GM12891 (cell line): Measurements from ENCODE around the gene WNK1.

Source experiments
- DNase-seq: peaks from one replicate; pipeline ENCODE4 v3.0.0; 2011; ENCODE audit warnings: low spot score; ENCODE audit not compliant: insufficient read length
- FAIRE-seq: peaks from 2 replicates; lab custom pipeline; 2011; peaks lifted over from hg19 to GRCh38; lab: Jason Lieb, UNC
- PAX5 ChIP-seq: IDR thresholded peaks from 2 replicates; pipeline ENCODE4 v1.6.1; 2011; ENCODE audit warnings: low read length, moderate library complexity, mild to moderate bottlenecking; ENCODE audit not compliant: insufficient read depth, severe bottlenecking
- POLR2A ChIP-seq: IDR thresholded peaks from 2 replicates; pipeline ENCODE4 v1.6.1; 2011; ENCODE audit warnings: low read depth, low read length, control low read depth
- POLR2AphosphoS5 ChIP-seq: IDR thresholded peaks from 2 replicates; pipeline ENCODE4 v1.6.1; 2011; ENCODE audit warnings: low read depth, low read length, control low read depth
- POU2F2 ChIP-seq: IDR thresholded peaks from 2 replicates; pipeline ENCODE4 v1.6.1; 2011; ENCODE audit warnings: low read depth, mild to moderate bottlenecking, control low read depth, low read length, moderate library complexity
- SPI1 ChIP-seq: IDR thresholded peaks from 2 replicates; pipeline ENCODE4 v1.6.1; 2011; ENCODE audit warnings: low read depth, low read length, control low read depth
- TAF1 ChIP-seq: IDR thresholded peaks from 2 replicates; pipeline ENCODE4 v1.6.1; 2011; ENCODE audit warnings: low read depth, low read length, control low read depth

Gene WNK1

DNA sequence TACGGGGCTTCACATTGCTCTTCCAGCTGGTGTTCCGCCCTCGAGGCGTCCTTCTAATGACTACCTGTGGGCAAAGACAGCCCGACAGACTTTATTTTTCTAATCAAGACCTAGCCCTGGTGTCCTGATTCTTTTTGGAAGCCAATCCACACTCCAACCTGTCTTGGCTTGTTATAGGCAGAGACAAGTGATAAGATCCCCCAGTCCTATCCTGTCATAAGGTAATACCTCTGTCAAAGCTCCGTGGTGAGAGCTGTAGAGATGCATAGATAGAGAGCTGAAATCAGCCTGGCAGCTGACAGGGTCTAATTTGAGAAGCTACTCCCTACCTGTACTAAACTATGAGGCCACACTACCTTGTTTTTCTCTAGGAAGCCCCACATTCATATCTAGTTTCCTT, 11.5 kb upstream of the WNK1 start:
- FAIRE-seq (peak; percentile 48), DNase-seq (no peak)
- no peak for TF ChIP-seq SPI1

DNA sequence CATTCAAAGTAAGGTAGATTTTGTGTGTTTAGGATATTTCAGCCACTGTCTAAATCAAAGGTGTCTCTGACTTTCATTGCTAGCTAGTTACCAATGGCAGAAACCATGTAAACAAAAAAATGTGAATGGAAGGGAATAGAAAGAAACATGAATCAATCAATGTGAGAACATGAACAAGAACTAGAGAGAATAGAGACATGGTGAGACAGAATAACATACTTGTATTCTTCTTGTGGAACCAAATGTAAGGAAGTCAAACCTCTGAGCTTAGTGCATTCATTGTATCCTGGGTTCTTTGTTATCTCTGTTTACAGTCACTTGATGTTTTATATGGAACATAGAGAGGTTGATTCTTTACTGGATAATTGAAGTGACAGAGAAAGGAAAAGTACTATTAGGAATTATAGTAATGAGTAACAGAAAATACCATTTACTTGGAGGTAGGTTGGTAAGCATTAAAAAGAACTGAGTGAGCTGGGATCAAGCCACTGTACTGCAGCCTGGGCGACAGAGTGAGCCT, 2.6 kb upstream of the WNK1 start:
- peak; percentile 73 for FAIRE-seq
- no peak for DNase-seq
- TF ChIP-seq POU2F2 (no peak), PAX5 (no peak), POLR2A (no peak), TAF1 (no peak), POLR2AphosphoS5 (no peak), SPI1 (no peak)

DNA sequence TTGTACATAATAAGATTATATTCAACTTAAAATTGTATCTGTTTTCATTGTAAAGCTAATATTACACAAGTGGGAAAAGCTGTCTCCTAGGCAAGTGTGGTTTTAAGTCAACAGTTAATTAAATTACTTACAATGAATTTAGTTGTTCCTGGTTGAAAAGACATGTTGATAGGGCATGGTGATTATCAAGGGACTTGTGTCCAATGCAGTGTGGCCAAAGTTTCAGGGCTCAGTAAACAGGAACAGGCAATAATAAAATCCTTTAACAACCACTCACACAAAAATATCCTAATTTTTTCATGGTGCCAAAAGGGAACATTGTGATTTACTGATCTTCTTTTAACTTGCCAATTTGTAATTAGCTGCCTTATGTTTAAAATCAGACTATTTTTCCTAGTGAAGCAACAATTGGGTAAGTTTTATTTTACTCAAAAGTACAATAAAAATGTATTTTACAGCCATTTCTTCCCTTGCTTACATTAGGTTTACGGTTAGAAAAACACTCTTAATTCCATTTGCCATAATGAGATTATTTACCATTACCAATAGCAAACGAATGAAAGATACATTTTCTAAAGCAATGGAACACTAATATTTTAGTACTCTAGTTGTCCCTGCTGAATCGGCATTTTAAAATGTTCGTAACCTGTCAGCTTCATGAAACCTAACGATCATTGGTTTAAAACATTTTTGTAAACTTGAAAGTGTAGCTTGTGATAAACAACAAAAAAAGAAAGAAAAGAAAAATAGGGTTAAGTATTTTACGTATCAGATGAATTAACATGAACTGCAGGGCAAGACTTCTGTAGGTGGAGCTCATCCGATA, 1.8 kb upstream of the WNK1 start:
- TF ChIP-seq TAF1 (no peak), POU2F2 (no peak)
- DNase-seq, result no peak
- FAIRE-seq, result peak; percentile 57

DNA sequence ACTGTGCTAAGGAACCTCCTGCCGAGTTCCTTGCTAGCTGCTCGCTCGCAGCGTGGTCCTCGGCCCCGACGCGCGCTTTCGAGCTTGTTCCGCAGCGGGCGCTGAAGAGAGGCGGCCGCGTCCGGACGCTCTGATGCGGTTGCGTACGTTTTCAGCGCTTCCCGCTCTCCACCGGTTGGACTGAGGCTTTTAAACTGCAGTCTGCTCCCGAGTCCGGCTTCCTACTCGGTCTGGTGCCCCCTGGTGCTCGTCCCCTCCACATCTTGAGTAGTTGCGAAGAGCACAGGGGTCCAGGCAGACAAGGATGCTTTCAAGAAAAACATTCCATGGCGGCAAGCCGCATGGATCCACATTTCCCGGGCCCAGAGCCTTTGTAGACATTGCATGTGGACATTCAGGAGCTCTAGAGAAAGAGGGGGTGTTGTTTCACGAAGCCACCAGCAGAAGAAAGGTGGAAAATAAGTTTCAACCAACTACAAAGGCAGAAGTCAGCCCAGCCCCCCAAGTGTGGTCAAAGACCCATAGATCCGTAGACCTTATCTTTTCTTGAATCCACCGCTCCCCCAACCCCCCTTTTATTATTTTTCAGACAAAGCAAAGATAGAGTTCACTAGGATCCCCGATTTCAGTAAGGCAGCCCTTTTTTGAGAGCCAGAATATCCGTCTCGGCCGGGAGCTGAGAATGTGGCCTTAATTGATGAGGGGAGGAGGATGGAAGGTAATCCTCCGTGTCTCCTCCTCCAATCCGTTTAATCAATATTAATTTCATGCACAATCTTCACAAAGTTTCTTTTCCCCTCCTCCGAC, 984 bp upstream of the WNK1 start:
- peak; percentile 74 for TF ChIP-seq PAX5
- TF ChIP-seq POU2F2, result peak; percentile 67
- TF ChIP-seq POLR2A, result peak; percentile 94
- TF ChIP-seq POLR2AphosphoS5, result peak; percentile 95
- peak; percentile 46 for TF ChIP-seq SPI1
- peak; percentile 81 for TF ChIP-seq TAF1

DNA sequence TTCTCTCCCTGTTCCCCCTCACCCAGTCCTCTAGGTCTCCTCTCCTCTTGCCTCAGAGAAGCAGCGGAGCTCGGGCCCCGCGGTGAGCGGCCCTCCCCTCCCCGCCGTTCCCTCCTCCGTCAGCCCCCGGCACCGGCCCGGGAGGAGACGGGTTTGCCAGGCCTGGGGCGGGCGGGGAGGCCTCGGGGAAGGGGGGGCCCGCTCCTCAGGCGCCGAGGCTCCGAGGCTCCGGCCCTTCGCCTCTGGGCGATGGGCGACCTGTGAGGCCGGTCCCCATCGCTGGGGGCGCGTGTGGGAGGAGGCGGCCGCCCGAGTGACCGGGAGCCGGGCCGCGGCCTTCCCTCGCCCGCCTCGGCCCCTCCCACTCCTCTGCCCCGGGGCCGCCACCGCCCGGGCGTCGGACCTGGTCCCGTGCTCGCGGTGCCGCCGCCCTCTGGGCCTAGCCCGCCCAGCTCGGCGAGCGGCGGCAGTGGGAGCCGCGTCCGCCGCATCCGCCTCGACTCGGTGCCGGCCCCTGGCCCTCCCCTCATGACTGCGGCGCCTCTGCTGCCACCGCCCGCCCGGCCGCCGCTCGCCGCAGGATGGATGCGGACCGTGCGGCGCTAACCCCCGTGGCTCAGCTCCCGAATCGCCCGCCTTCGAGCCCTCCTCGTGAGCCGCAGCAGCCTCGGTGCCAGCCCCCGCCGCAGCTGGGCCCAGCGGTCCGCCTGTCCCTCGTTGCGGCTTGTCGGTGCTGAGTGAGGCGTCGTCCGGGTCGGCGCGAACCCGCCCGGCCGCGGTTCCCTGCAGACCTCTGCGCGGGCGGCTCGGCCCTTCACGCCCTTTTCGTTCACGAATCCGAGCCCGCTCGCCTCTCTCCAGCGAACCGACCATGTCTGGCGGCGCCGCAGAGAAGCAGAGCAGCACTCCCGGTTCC, 574 bp downstream of the WNK1 start:
- peak; percentile 74 for FAIRE-seq
- TF ChIP-seq POLR2AphosphoS5, result peak; percentile 3; the same call in 1 of the 2 replicates
- TF ChIP-seq POLR2A, result no peak; the same call in 1 of the 2 replicates
- TF ChIP-seq TAF1, result no peak
- no peak for TF ChIP-seq SPI1
- no peak for TF ChIP-seq PAX5
- no peak for TF ChIP-seq POU2F2
- no peak for DNase-seq

More for the DNA sequence above, 984 bp upstream of the WNK1 start:
- DNase-seq (peak; percentile 49), FAIRE-seq (peak; percentile 97)

DNA sequence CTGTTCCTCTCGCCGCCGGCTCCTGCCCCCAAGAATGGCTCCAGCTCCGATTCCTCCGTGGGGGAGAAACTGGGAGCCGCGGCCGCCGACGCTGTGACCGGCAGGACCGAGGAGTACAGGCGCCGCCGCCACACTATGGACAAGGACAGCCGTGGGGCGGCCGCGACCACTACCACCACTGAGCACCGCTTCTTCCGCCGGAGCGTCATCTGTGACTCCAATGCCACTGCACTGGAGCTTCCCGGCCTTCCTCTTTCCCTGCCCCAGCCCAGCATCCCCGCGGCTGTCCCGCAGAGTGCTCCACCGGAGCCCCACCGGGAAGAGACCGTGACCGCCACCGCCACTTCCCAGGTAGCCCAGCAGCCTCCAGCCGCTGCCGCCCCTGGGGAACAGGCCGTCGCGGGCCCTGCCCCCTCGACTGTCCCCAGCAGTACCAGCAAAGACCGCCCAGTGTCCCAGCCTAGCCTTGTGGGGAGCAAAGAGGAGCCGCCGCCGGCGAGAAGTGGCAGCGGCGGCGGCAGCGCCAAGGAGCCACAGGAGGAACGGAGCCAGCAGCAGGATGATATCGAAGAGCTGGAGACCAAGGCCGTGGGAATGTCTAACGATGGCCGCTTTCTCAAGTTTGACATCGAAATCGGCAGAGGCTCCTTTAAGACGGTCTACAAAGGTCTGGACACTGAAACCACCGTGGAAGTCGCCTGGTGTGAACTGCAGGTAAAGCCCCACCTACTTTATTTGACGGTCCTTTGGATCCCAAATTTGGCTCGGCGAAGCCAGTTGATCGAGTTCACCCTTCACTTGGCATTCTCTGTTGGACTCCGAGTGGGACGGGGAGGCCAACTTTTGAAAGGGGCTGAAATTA, 1.5 kb downstream of the WNK1 start:
- FAIRE-seq, result peak; percentile 75
- DNase-seq, result no peak
- TF ChIP-seq SPI1, result no peak
- no peak for TF ChIP-seq POU2F2
- no peak for TF ChIP-seq TAF1
- TF ChIP-seq POLR2A, result no peak
- no peak for TF ChIP-seq PAX5

DNA sequence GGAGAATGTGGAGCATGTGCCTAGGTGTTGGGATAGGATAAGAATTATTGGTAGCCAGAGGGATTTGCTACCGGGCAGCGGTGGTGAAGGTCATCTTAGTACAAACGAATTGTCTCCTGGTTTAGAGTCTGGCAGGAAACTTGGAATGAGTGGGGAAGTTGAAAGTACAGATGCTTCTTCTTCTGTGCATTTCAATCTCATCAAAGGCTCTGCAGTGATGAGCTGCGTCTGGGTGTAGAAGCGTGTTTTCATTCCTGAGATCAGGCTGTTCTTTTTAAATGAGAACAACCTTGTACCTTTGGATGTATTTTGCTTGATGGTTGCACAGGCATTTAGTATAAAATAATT, 2.1 kb downstream of the WNK1 start:
- DNase-seq (no peak), FAIRE-seq (peak; percentile 16)
- TF ChIP-seq POU2F2 (no peak), POLR2AphosphoS5 (no peak), POLR2A (no peak)

DNA sequence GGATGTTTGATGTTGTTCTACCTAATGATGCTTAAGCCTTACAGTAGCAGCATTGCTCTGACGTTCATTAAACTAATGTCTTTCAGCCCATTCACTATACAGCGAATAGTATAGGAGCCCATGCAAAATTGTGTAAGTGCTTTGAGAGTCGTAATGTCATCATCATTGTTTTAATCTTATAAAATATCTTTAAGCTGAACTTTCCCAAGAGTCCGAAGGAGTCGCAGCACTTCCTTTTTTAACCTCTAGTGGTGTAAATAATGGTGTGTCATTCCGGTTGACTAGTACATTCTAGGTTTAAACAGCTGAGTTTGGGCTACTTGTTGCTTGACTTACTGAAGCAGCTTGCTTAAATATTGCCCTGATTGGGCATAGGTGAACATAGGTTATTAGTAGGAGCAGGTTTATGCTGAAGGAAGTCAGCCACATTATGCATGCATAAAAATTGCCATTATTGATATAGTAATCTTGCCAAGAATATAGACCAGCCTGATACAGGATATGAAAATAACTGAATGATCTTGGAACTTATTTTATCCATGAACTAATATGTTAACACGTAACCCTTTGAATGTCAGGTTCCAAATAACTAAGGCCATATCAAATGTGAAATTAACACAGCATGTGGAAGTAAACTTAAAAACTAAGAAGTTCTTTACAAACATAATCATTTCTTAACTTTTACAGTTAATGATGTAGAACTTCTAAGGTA, 2.6 kb downstream of the WNK1 start:
- TF ChIP-seq POLR2A (no peak), SPI1 (peak; percentile 89)
- peak; percentile 78 for FAIRE-seq
- DNase-seq, result no peak

DNA sequence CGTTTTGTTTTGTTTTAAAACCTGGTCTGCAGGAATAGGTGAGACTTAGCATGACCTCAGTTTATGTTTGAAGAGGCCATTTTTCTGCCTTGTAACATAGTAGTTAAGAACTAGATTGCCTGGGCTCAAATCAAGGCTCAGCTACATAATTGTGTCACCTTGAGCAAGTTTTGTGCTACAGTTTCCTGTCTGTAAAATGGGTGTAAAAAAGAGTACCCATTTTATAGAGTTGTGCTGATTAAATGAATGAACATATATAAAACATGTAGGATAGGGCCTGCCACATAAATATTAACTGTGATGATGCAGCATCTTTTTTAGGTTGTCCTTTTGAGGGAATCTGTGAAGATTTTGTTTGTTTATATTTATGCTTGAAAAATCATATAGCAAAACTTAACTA, 7.2 kb downstream of the WNK1 start:
- TF ChIP-seq PAX5 (no peak), POLR2A (no peak), POLR2AphosphoS5 (no peak)
- peak; percentile 35 for FAIRE-seq
- DNase-seq, result no peak
